ENCODE data around the gene DDX54.

The DDX54 gene

DNA sequence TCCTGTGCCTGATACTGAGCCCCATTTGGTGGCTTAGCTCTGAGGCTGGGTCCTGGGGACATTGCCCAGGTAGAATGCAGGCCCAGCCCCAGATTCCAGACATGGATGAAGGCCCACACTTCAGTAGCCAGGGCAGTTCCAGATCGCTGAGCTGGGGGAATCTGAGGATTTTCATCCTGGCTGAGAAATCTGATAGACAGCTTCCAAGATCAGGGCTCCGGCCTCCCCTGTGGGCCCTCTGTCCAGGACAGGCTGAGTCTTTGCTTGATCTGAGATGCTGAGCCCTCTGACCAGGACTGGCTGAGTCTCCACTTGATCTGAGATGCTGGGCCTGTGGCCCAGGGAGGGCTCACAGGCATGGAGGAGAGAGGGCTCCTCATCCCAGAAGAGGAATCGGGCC is 46.5 kb downstream of the DDX54 start:
- peaks cover 16% of the 10 kb centered on the region for H3K4me1 Mint-ChIP-seq
- no peaks in the 10 kb centered on the region for H3K9me3 Mint-ChIP-seq
- peaks cover 7% of the 10 kb centered on the region for H3K27me3 Mint-ChIP-seq
- H3K4me3 Mint-ChIP-seq, result no peak overlapping the region
- ATAC-seq (ENCODE audit: low read depth), result no peak
- no peaks in the 10 kb centered on the region for H3K36me3 Mint-ChIP-seq
- no peak overlapping the region for H3K27ac Mint-ChIP-seq
- no peak for DNase-seq (ENCODE audit: low spot score in 2 of 2)

- ATAC-seq (ENCODE audit: low read depth) (no peak), DNase-seq (ENCODE audit: low spot score in 2 of 2) (no peak)
- Mint-ChIP-seq H3K27me3 (peaks cover 7% of the 10 kb centered on the region), H3K36me3 (no peaks in the 10 kb centered on the region), H3K9me3 (no peaks in the 10 kb centered on the region), H3K4me1 (peaks cover 16% of the 10 kb centered on the region), H3K4me3 (no peak overlapping the region), H3K27ac (no peak overlapping the region)
These were observed 47.2 kb downstream of the DDX54 start for GRCh38 chr12:113137861-113138783.

DNA sequence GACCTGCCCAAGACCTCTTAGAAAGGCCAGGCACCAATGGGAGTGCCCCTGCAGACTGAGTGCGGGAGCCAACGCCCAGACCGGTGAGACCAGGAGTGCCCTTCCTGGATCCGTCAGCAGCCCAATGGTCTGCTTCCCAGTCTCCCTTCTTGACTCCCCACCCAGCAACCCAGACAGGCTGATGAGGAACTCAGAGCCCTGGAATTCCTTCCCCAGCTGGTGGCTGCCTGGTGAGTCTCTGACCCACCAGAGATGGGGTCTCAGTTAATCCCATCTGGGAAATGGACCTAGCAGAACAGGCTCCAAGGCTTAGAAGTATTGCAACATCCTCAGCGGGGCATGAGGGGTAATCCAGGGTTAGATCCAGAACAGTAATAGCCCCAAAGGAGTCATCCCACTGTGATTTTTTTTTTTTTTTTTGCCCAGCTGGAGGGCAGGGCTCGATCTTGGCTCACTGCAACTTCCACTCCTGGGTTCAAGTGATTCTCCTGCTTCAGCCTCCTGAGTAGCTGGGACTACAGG is 48.2 kb downstream of the DDX54 start:
- H3K9me3 Mint-ChIP-seq, result no peaks in the 10 kb centered on the region
- peaks cover 10% of the 10 kb centered on the region for H3K4me1 Mint-ChIP-seq
- H3K27ac Mint-ChIP-seq, result no peak overlapping the region
- H3K36me3 Mint-ChIP-seq, result no peaks in the 10 kb centered on the region
- DNase-seq (ENCODE audit: low spot score in 2 of 2) (no peak), ATAC-seq (ENCODE audit: low read depth) (no peak)
- no peak overlapping the region for H3K4me3 Mint-ChIP-seq
- peaks cover 7% of the 10 kb centered on the region for H3K27me3 Mint-ChIP-seq

DNA sequence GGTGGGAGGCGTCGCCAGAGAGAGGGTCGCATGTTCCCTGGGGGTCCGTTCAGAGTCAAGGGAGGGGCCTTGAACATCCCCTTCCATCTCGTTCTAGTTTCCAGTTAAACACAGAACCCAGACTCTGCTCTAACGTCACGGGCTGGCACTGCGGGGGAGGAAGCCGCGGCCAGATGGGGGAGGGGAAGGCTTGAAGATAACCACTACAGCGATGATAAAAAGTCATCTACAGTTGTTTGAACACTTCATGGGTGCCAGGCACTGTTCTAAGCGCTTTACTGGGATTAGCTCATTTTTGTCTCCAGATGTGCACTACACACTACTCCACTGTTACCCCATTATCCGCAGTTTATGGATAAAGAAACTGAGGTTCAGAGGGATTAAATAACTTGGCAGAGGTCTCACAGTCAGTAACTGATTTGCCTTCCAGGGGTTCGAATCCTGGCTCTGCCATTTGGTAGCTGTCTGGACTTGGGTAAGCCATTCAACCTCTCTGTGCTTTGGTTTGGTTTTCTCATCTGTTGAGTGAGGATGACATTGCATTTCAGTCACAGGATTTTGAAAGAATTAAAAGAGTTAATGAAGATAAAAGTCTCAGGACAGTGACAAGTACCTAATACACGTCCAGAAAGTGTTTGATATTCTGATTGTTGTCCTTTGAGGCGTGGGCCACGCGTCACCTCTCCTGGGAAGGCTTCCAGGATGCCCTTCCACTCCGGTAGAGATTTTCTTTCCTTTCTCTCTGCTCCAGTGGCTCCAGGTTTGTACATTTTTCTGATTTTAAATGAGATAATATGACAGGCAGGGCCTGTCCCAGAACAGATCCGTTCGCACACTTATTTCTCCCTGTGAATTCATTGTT is 48.9 kb downstream of the DDX54 start:
- ATAC-seq (ENCODE audit: low read depth) (peak; percentile 72), DNase-seq (ENCODE audit: low spot score in 2 of 2) (peak in 1 of 2 donors; percentile 58)
- Mint-ChIP-seq H3K4me1 (peaks cover 8% of the 10 kb centered on the region), H3K36me3 (no peaks in the 10 kb centered on the region), H3K27ac (no peak overlapping the region), H3K4me3 (peak overlapping the region; percentile 70), H3K9me3 (no peaks in the 10 kb centered on the region), H3K27me3 (peaks cover 7% of the 10 kb centered on the region)

DNA sequence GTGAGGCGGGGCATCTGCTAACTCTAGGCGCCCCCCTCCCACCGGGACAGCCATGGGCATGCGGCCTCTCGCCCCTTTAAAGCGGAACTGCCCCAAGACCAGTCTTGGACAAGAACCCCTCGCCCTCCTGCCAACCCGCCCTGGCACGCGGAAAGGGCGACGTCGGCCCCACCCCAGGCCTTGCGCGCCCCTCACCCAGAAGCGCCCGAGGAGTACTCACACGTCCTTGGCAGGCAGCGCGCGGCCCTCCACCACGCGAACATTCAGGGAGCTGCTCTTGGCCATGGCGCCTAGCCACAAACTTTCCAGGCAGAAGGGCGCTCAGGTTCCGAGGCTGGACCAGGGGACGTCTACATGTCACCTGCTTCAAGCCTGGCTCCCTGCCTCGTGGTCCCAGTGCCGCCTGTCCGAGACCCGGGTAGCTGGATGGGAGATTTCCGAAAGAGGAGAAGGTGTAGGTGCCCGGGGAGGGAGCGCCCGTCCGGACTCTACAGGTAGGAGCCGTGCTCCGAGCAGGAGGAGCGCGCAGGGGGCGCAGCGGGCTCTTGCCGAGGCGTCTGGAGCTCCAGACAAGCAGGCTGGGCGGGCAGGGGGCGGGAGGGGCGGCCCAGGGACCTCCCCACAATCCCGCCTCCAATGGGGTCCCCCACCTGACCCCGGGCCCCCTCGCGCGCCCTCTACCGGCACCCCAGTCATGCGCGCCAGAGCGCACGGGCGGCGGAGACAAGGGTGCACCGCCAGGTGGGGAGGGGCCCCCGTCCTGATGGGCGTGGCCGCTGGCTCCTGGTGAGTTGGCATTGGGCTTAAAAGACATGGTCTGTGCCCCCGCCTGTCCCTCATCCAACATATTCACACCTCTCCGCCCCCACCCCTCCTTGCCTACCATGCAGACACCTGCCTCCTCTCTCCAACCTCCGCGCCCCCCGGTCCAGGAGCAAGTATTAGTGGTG is 49.8 kb downstream of the DDX54 start, which contains the start of gene RASAL1:
TSS of gene RASAL1 (minus strand) at position 584 of the 950 bp plus-strand sequence. CDS start at position 285, 299 bp downstream.
- Mint-ChIP-seq H3K27ac (no peak within 1 kb of the TSS), H3K27me3 (peaks cover 7% of the 10 kb centered on the region), H3K9me3 (no peaks in the 10 kb centered on the region), H3K4me1 (peaks cover 13% of the 10 kb centered on the region), H3K4me3 (peak within 1 kb of the TSS; percentile 70), H3K36me3 (no peaks in the 10 kb centered on the region)
- ATAC-seq (ENCODE audit: low read depth), result peak; percentile 83
- DNase-seq (ENCODE audit: low spot score in 2 of 2), result peak; percentile 55 to 76

DNA sequence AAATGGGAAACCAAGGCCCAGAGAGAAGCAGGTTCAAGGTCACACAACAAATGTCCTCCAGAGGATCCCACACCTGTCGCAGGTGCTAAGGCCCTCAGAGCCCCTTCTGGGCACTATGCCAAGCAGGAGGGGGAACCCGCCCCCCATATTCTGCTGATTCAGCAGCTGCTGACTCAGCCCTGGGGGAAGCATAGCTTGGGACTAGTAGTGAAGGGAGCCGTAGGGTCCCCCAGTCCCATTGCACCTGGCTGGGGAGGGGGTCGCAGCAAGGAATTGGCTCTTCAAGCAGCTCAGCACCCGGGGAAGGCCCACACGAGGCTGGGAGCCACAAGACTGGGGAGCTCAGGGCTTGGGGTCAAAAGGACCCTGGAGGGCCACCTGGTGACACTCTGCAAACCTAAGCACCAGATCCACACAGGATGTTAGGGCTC is 50.7 kb downstream of the DDX54 start:
- Mint-ChIP-seq H3K9me3 (no peaks in the 10 kb centered on the region), H3K27ac (no peak overlapping the region), H3K36me3 (no peaks in the 10 kb centered on the region), H3K4me3 (no peak overlapping the region), H3K4me1 (peaks cover 20% of the 10 kb centered on the region), H3K27me3 (peaks cover 7% of the 10 kb centered on the region)
- DNase-seq (ENCODE audit: low spot score in 2 of 2) (no peak), ATAC-seq (ENCODE audit: low read depth) (no peak)

- Mint-ChIP-seq H3K36me3 (no peaks in the 10 kb centered on the region), H3K4me3 (no peak overlapping the region), H3K4me1 (peaks cover 25% of the 10 kb centered on the region), H3K9me3 (no peaks in the 10 kb centered on the region), H3K27ac (no peak overlapping the region), H3K27me3 (peaks cover 7% of the 10 kb centered on the region)
- ATAC-seq (ENCODE audit: low read depth) (no peak), DNase-seq (ENCODE audit: low spot score in 2 of 2) (no peak)
These were observed 51.2 kb downstream of the DDX54 start for GRCh38 chr12:113134071-113134470.

- H3K9me3 Mint-ChIP-seq, result no peaks in the 10 kb centered on the region
- H3K4me3 Mint-ChIP-seq, result no peak overlapping the region
- no peak for ATAC-seq (ENCODE audit: low read depth)
- peaks cover 7% of the 10 kb centered on the region for H3K27me3 Mint-ChIP-seq
- H3K27ac Mint-ChIP-seq, result no peak overlapping the region
- no peaks in the 10 kb centered on the region for H3K36me3 Mint-ChIP-seq
- no peak for DNase-seq (ENCODE audit: low spot score in 2 of 2)
- peaks cover 28% of the 10 kb centered on the region for H3K4me1 Mint-ChIP-seq
These were observed 51.6 kb downstream of the DDX54 start for GRCh38 chr12:113133666-113134065.

- Mint-ChIP-seq H3K4me3 (no peak overlapping the region), H3K27me3 (peaks cover 10% of the 10 kb centered on the region), H3K36me3 (no peaks in the 10 kb centered on the region), H3K4me1 (peaks cover 33% of the 10 kb centered on the region), H3K27ac (no peak overlapping the region), H3K9me3 (no peaks in the 10 kb centered on the region)
- ATAC-seq (ENCODE audit: low read depth) (no peak), DNase-seq (ENCODE audit: low spot score in 2 of 2) (no peak)
These were observed 52.2 kb downstream of the DDX54 start for GRCh38 chr12:113133036-113133435.

GRCh38 chr12:113131556-113131955 is 53.7 kb downstream of the DDX54 start:
- no peaks in the 10 kb centered on the region for H3K9me3 Mint-ChIP-seq
- H3K4me3 Mint-ChIP-seq, result no peak overlapping the region
- H3K27me3 Mint-ChIP-seq, result peaks cover 10% of the 10 kb centered on the region
- H3K4me1 Mint-ChIP-seq, result peaks cover 33% of the 10 kb centered on the region
- ATAC-seq (ENCODE audit: low read depth), result no peak
- DNase-seq (ENCODE audit: low spot score in 2 of 2), result no peak
- no peaks in the 10 kb centered on the region for H3K36me3 Mint-ChIP-seq
- no peak overlapping the region for H3K27ac Mint-ChIP-seq

DNA sequence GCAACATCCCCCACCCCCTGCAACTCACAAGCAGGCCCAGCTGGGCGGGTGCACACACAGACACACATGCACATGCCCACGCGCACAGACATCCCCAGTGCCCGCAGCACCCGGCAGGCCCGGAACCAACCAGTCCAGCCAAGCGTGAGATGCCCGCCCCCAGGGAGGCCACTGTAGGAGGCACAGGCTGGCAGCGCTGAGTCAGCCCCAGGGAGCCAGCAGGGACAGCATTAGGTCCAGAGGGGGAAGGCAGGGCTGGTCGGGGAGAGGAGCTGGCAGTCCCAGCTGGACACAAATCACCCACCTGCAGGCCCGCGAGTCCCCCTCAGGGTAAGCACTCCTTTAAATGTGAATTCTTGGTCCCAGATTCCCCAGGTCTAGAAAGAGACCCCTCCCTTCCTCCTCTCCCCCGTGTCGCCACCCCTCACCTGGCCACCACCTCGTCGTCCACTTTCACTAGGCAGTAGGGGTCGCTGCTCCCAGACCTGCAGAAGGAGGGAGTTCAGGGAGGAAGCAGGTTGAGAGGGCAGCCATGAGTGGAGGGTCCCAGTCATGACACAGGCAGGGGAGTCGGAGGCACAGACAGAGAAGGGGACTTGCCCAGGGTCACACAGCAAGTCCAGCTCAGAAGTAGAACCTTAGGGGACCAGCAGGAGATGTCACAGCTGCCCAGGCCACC is 54.7 kb downstream of the DDX54 start:
- Mint-ChIP-seq H3K4me1 (peaks cover 29% of the 10 kb centered on the region), H3K36me3 (no peaks in the 10 kb centered on the region), H3K27me3 (peaks cover 8% of the 10 kb centered on the region), H3K4me3 (peak overlapping the region; percentile 47), H3K27ac (peak overlapping the region; percentile 79), H3K9me3 (no peaks in the 10 kb centered on the region)
- peak; percentile 86 for ATAC-seq (ENCODE audit: low read depth)
- peak; percentile 41 to 51 for DNase-seq (ENCODE audit: low spot score in 2 of 2)

DNA sequence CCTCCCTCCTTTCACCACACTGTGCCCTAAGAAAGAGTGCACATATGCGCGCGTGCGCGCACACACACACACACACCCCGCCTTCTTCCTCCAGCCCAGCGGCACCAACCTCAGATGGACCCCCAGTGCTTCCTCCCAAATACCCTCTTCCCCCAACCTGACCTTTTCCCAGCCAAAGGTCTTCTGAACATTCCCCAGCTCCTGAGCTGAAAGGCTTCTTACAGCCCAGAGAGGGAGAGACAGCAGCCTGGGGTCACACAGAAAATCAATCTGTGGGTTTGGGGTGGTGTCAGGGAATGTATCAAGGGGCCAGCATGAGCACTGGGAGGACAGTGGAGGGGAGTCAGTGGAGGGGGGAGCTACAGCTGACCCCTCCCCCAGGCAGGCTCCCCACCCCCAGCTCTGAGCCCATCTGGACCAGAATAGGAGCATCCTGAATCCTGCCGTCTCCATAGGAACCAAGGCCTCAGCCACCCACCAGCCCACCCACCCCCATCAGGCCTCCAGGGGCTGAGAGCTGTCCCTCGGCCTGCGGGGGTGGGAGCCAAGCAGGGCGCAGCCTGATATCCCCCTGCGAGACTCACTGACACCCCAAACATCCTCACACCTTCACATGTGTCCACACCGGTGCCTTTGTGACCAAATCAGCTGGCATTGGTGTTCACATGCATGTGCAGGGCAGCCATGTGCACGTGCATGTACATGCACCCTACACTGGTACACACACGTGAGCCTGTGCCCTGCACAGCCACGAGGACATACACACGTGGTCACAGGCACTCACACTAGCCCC is 55.4 kb downstream of the DDX54 start:
- DNase-seq (ENCODE audit: low spot score in 2 of 2) (no peak), ATAC-seq (ENCODE audit: low read depth) (no peak)
- peaks cover 5% of the 10 kb centered on the region for H3K27me3 Mint-ChIP-seq
- H3K4me3 Mint-ChIP-seq, result peak overlapping the region; percentile 47
- no peaks in the 10 kb centered on the region for H3K36me3 Mint-ChIP-seq
- no peaks in the 10 kb centered on the region for H3K9me3 Mint-ChIP-seq
- H3K4me1 Mint-ChIP-seq, result peaks cover 25% of the 10 kb centered on the region
- H3K27ac Mint-ChIP-seq, result peak overlapping the region; percentile 79

Data from memory B cell (primary cell).